Stimulated activated CD4-positive, alpha-beta T cell treated with anti-CD3 and anti-CD28 coated beads, Interleukin-4, amount 100 ng/mL, for 4 hours (primary cell): ENCODE data around the gene DOC2B.

Experiments used
- DNase-seq, 2 experiments: peaks; one replicate each; pipeline ENCODE4 v3.0.0-alpha.2; 2020

The DOC2B gene

DNA sequence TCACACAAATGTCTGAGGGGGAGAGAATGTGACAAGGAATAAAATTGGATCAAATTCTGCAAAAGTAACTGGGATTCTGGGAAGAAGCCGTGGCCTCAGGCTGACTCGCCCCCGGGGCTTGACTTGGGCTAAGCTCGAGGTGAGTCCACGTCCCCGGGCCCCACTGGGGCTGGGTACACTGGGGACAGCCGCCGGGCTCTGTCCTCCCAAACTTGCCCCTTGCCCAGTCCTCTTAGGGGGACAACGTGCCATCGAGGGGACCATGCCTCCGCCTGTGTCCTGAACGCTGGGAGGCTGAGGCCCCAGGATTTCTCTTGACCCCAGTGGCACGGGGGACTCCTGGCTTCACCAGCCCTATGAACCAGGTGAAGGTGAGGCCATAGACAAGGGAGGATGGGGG is 21.1 kb downstream of the DOC2B start:
- no peak for DNase-seq

DNA sequence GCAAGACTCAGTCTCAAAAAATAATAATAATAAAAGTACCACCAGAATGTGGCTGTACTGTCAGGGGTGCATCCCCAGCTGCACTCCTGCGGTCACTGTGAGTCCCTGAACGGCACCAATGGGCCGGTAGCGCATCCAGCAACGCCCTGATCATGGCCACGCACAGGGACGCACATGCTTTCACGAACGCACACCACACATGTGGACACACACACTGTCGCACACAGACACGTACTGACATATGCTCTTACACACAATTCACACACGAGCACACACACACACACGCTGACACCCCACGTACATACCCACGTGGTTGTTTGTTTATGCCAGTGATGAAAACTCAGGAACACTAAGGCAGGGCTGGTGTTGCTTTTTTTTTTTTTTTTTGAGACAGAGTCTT is 21.8 kb downstream of the DOC2B start:
- DNase-seq: no peak

- no peak for DNase-seq
Measured at GRCh38 chr17:158379-158778, 23.1 kb downstream of the DOC2B start.

GRCh38 chr17:157901-158300 is 23.5 kb downstream of the DOC2B start:
- DNase-seq: no peak

- no peak for DNase-seq
Measured at GRCh38 chr17:156946-157345, 24.5 kb downstream of the DOC2B start.

DNA sequence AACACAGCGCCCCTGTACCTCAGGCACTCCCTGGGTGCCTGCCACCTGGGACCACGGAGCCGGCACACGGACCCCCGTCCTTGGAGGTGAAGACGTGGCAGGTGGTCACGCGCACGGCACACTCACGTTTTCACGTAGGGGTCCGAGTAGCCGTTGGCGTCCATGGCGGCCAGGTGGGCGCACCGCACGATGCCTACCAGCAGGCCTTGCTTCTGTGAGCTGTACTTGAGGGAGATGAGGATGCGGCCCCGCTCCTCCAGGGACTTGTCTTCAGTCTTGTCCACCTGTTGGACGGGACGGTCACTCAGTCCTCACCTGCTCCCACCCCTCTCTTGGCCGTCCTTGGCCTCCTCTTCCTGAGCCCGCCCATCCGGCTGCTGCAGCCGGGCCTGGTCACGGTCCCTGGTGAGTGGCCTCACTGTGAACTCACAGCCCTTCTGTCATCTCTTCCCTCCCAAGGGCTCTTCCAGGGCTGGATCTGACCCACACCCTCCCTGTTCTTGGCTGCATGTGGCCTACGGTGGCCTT is 25.3 kb downstream of the DOC2B start:
- no peak for DNase-seq

DNA sequence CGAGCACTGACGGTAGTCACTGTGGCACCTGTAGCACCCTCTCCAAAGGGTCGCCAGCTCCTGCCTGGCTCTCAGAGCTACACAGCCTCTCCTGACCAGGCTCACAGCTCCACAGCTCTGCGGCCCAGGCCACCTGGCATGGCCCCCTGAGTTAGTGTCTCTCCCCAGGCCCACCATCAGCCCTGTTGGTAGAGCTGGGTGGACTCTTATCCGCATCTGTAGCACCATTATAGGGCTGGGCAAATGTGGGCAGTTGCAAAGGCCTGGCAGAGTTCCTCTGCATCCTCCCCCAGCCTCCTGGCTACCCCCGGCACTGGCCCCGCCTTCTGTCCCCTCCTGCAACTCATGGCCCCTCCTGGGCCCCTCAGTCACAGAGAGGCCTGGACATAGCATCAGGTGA is 25.9 kb downstream of the DOC2B start:
- DNase-seq: no peak

DNA sequence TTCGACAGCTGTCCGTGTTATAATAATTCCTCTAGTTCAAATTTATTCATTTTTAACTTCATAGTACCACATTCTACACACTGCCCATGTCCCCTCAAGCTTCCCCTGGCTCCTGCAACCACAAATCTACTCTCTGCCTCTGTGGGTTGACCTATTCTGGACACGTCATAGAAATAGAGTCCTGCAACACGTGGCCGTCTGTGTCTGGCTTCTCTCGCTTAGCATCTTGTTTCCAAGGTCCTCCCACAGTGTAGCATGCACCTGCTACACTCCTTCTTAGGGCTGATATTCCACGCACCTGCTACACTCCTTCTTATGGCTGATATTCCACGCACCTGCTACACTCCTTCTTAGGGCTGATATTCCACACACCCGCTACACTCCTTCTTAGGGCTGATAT is 27.6 kb downstream of the DOC2B start:
- DNase-seq: no peak

DNA sequence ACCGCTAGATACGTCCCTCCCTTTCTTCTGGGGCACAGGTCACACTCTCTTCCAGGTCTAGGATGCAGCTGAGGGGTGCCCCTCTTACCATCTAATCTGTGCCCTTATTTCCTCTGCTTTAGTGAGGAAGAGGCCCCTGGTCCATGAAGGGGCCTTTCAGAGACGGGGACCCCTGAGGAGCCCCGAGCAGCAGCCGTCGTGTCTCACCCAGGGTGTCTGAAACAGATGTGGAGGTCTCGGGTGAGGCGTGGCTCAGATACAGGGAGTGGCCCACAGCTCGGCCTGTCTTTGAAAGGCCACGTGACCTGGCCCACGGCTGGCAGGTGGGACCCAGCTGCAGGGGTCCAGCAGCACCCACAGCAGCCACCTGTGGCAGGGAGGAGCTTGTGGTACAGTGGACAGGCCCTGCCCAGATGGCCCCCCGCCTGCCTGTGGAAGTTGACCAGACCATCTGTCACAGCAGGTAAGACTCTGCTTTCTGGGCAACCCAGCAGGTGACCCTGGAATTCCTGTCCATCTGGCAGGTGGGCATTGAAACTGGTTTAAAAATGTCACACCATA is 28.5 kb downstream of the DOC2B start:
- DNase-seq: no peak

- DNase-seq: no peak
Measured at GRCh38 chr17:151886-152859, 29.3 kb downstream of the DOC2B start.

- DNase-seq: no peak
Measured at GRCh38 chr17:151004-151403, 30.4 kb downstream of the DOC2B start.

GRCh38 chr17:149897-150584 is 31.4 kb downstream of the DOC2B start:
- no peak for DNase-seq

- DNase-seq: no peak
Measured at GRCh38 chr17:149231-149630, 32.2 kb downstream of the DOC2B start.

DNA sequence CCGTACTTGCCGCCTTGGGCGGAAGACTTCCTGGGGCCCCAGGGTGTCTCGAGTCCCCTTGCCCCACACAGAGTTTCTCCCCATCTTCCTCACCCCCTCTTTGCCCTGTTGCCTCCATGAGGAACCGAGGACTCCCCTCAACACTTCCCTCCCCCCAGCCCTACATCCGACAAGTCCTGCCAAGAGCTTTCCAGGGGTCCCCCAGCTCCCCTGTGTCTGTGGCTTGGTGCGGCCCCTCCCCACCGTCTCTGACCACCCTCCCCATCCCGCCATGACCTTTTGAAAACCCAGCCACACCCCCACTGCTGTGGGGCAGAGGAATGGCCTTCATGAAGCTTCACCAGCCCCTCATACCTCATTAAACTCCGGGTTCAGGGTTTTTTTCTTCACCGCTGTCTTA is 32.7 kb downstream of the DOC2B start:
- DNase-seq: no peak

DNA sequence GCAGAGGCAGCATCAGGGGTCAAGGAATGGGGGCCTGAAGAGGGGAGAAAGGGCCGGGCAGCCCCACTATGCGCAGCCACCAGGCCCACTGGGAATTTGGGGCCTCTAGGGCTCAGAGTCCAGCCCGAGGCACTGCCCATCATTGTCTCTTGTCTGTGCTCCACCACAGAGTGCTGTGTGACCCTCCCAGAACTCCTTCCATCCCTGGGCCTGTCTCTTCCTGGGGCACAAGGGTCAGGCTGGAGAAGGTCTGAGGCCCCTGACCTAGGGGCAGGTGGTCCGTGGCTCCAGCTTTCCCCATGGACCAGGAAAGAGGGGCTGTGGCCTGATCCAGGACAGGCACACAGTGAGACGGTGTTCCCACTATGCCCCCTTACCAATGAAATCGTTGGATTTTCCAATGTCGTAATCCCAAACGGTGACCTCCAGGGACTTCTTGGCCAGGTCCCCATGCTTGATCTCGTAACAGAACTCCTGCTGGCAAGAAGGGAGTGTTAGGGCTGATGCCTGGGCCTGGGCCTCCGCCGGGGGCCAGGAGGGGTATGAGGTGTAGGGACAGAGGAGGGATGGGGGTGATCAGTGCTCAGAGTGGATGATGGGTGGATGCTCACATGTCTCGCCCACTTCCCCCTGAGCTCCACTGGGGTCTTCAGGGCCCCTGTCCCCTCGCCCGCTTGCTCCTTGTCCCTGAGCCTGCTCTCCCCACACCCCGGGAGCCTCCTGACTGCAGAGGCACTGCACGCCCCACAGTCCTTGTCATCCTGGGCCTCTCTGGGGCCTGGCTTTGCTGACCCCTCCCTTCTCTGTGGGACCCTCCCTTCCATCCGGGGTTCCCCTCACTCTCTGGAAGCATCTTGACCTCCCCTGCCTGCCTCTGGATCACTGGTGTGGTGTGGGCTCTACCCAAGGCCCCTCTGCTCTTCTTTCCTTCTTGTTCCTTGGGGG is 33.4 kb downstream of the DOC2B start:
- DNase-seq: no peak

GRCh38 chr17:146983-147761 is 34.3 kb downstream of the DOC2B start:
- DNase-seq: no peak

DNA sequence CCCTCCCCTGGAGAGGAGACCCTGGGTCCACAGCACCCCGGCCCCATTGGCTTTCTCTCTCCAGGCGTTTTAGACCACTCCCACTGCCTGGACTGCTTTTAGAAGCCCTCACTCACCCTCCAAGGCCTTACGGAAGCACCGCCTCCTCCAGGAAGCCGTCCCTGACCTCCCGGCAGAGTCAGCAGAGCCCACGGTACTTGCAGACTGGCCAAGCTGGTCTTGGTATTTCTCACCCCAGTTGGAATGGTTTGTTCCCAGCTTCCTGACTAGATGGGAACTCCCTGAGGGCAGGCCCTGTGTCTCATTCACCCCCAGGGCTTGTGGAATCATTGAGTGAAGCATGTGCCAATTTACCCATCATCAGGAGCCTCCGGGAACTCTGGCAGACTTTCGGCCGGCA is 34.9 kb downstream of the DOC2B start:
- no peak for DNase-seq

DNA sequence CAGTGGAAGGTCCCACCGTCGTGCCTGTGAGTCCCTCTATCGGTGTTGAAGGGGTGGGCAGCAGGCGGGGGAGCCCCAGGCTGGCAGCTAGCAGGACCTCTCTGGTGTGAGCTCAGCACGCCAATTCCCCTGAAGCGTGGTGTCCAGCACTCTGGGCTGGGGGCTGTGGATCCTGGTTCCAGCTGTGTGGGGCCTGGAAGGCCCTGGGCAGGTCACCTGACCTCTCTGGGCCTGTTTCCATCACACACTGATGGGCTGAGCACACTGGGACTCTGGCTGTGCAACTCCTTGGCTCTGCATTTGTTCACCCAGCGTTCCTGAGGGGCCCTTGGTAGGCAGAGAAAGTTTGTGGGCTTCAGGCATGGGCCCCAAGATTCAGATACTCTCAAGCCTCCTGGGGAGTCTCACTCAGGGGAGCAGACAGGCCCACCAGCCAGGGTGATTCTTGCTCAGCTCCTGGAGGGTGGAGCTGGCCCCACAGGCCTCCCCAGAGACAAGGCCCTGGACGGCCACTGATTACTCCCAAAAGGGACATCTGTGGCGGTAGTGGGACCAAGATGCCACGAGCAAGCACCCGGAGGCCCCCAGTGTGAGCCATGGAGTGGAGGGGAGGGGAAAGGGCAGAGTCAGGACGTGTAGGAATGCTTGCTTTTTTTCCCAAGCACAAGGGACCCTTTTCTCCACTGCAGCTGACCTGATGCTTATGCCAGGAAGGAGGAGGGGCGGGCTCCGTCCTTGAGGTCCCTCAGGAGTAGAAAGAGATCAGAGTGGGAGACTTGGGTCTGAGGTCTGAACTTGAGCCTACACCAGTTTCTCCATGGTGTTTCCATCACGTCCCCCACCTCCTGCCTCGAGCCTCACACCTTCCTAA is 35.5 kb downstream of the DOC2B start:
- no peak for DNase-seq

GRCh38 chr17:144936-145670 is 36.3 kb downstream of the DOC2B start:
- no peak for DNase-seq

GRCh38 chr17:143785-144281 is 37.6 kb downstream of the DOC2B start:
- DNase-seq: peak; percentile 80 to 88
